Upper lobe of left lung (tissue), 4 donors: ENCODE measurements around the gene TRIM29.

ENCODE experiments used
- CTCF ChIP-seq, 6 experiments: fragments of 450-650 bp in 4 of 6; fragments of 200-600 bp in 2 of 6; sonication (generic) in 2 of 6; IDR thresholded peaks; one replicate each; pipeline ENCODE4 v1.5.1; 2016 to 2019; ENCODE audit warnings: antibody characterized with exemption in 6 of 6
- EP300 ChIP-seq, 4 donors: sonication (generic); formaldehyde crosslinking; IDR thresholded peaks; one replicate each; pipeline ENCODE4 v1.5.1; 2017; ENCODE audit warnings: antibody characterized with exemption in 4 of 4, control low read depth in 2 of 4
- POLR2A ChIP-seq, 4 donors: fragments of 450-650 bp; IDR thresholded peaks; one replicate each; pipeline ENCODE4 v1.5.1; 2016 to 2017; ENCODE audit warnings: antibody characterized with exemption in 4 of 4, mild to moderate bottlenecking in 2 of 4

- TF ChIP-seq CTCF (IDR thresholded peaks at IDR 0.05) (no peak), EP300 (IDR thresholded peaks at IDR 0.05) (no peak), POLR2A (IDR thresholded peaks at IDR 0.05) (no peak)
Measured at GRCh38 chr11:120144501-120144900, 6.6 kb upstream of the TRIM29 start.
